Prostate gland (tissue), 2 donors: ENCODE measurements around the gene HYOU1.

Experiments
- CTCF ChIP-seq, 4 experiments: fragments of 200-600 bp in 2 of 4; fragments of 450-650 bp in 2 of 4; sonication (generic) in 2 of 4; IDR thresholded peaks; 1 replicate in 3 of 4; 2 replicates in 1 of 4; pipeline ENCODE4 v1.5.1; 2016 to 2019; ENCODE audit warnings: antibody characterized with exemption in 4 of 4, mild to moderate bottlenecking in 2 of 4, moderate library complexity in 2 of 4
- POLR2A ChIP-seq: fragments of 450-650 bp; IDR thresholded peaks from one replicate; pipeline ENCODE4 v1.6.1; 2016; ENCODE audit warnings: antibody characterized with exemption, mild to moderate bottlenecking

- no peak for TF ChIP-seq CTCF (IDR thresholded peaks at IDR 0.05)
- TF ChIP-seq POLR2A, result no peak
Measured at GRCh38 chr11:119024430-119025098, 32.4 kb downstream of the HYOU1 start.
